Measurements from ENCODE around the gene LDLRAD3. TPM values are rescaled to one million over a fixed set of nuclear protein-coding genes. Genes with fewer than 3 reads are reported as not detected.

LDLRAD3 gene
- polyA plus RNA-seq, 1 of the 3 experiments (the other 2 are of a cell fraction): 10.6 TPM

DNA sequence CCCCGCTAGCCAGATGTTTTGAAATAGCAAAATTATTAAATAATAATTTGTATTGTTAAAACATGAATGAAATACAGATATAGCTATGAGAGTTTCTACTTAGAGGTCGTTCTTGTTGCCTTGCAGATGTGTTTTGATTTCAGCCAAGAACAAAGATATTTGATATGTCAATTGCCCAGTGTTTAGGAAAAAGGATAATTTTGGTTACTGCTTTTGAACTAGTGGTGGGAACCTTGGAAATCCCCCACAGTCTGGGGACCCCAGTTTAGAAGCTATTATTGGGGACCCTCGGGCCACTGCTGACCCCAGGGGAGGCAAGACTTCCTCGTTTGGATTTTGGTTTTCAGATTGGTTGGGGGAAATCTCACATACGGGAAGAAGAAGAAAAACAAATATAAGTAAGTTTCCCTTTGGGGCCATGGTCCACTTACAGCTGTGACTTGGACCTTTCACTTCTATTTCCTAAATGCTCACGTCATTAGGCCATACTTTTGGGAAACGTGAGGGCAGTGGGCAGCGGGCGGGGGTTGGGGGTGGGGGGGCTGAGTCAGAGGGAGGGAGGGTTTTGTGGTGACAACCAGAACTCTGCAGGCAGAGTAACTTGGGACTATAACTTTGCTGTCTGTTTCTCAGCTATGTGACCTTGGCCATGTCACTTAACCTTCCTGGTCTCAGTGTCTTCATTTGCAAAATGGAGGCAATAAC is 37.0 kb downstream of the LDLRAD3 start:
- H3K4me3 ChIP-seq (ENCODE audit: low read depth in 2 of 2, low read length in 1 of 2): no peak overlapping the region
- 86% methylated on average over 9 of the region's 9 CpGs for WGBS (ENCODE audit: low lambda C conversion rate)
- H4K20me1 ChIP-seq (ENCODE audit: insufficient read depth): no peaks in the 10 kb centered on the region; the same call in 1 of the 2 replicates
- no peaks in the 10 kb centered on the region for H3K9me2 ChIP-seq
- H3K4me2 ChIP-seq: no peak overlapping the region
- H3K79me2 ChIP-seq (ENCODE audit: insufficient read depth): peaks cover 37% of the 10 kb centered on the region; the same call in 1 of the 2 replicates
- DNase-seq: no peak
- H2AFZ ChIP-seq (ENCODE audit: low read depth): no peak overlapping the region
- H3K4me1 ChIP-seq (ENCODE audit: control insufficient read depth in 1 of 2, insufficient read depth in 2 of 2, low read depth in 1 of 2, low read length in 1 of 2): peaks cover 0 to 4% of the 10 kb centered on the region in 2 experiments; a peak in 1 of 4 replicates
- TF ChIP-seq SMC3 (IDR thresholded peaks at IDR 0.05; ENCODE audit: low read depth, low read length) (no peak), RCOR1 (IDR thresholded peaks at IDR 0.05; ENCODE audit: low read length) (no peak), SIN3A (IDR thresholded peaks at IDR 0.05; ENCODE audit: borderline replicate concordance, low read depth, low read length) (no peak), EZH2phosphoT487 (IDR thresholded peaks at IDR 0.05; ENCODE audit: borderline replicate concordance, low read depth) (no peak), FOSL2 (IDR thresholded peaks at IDR 0.05; ENCODE audit: borderline replicate concordance, low read depth) (no peak), GATA2 (CRISPR knock-in tag; IDR thresholded peaks at IDR 0.05) (no peak), RFX5 (IDR thresholded peaks at IDR 0.05; ENCODE audit: low read length) (no peak), YY1 (IDR thresholded peaks at IDR 0.05; ENCODE audit: low read depth) (no peak), FOXM1 (IDR thresholded peaks at IDR 0.05; ENCODE audit: low read depth) (no peak), JUND (IDR thresholded peaks at IDR 0.05) (no peak), FOXJ3 (CRISPR knock-in tag; IDR thresholded peaks at IDR 0.05) (no peak)
- TF ChIP-seq, protein P1, sequence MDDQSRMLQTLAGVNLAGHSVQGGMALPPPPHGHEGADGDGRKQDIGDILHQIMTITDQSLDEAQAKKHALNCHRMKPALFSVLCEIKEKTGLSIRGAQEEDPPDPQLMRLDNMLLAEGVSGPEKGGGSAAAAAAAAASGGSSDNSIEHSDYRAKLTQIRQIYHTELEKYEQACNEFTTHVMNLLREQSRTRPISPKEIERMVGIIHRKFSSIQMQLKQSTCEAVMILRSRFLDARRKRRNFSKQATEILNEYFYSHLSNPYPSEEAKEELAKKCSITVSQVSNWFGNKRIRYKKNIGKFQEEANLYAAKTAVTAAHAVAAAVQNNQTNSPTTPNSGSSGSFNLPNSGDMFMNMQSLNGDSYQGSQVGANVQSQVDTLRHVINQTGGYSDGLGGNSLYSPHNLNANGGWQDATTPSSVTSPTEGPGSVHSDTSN (IDR thresholded peaks at IDR 0.05): no peak
- TF ChIP-seq, protein P2, sequence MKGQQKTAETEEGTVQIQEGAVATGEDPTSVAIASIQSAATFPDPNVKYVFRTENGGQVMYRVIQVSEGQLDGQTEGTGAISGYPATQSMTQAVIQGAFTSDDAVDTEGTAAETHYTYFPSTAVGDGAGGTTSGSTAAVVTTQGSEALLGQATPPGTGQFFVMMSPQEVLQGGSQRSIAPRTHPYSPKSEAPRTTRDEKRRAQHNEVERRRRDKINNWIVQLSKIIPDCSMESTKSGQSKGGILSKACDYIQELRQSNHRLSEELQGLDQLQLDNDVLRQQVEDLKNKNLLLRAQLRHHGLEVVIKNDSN (IDR thresholded peaks at IDR 0.05; ENCODE audit: borderline replicate concordance, low read depth): no peak
- TF ChIP-seq, protein P3, sequence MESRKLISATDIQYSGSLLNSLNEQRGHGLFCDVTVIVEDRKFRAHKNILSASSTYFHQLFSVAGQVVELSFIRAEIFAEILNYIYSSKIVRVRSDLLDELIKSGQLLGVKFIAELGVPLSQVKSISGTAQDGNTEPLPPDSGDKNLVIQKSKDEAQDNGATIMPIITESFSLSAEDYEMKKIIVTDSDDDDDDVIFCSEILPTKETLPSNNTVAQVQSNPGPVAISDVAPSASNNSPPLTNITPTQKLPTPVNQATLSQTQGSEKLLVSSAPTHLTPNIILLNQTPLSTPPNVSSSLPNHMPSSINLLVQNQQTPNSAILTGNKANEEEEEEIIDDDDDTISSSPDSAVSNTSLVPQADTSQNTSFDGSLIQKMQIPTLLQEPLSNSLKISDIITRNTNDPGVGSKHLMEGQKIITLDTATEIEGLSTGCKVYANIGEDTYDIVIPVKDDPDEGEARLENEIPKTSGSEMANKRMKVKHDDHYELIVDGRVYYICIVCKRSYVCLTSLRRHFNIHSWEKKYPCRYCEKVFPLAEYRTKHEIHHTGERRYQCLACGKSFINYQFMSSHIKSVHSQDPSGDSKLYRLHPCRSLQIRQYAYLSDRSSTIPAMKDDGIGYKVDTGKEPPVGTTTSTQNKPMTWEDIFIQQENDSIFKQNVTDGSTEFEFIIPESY (IDR thresholded peaks at IDR 0.05; ENCODE audit: borderline replicate concordance, low read depth): no peak
- TF ChIP-seq, protein P4, sequence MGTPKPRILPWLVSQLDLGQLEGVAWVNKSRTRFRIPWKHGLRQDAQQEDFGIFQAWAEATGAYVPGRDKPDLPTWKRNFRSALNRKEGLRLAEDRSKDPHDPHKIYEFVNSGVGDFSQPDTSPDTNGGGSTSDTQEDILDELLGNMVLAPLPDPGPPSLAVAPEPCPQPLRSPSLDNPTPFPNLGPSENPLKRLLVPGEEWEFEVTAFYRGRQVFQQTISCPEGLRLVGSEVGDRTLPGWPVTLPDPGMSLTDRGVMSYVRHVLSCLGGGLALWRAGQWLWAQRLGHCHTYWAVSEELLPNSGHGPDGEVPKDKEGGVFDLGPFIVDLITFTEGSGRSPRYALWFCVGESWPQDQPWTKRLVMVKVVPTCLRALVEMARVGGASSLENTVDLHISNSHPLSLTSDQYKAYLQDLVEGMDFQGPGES (IDR thresholded peaks at IDR 0.05; ENCODE audit: low read depth, low read length): no peak
- no peak overlapping the region for H3K9ac ChIP-seq
- no peaks in the 10 kb centered on the region for H3K27me3 ChIP-seq (ENCODE audit: insufficient read depth)
- H3K27ac ChIP-seq (ENCODE audit: low read depth in 2 of 2, low read length in 1 of 2): no peak overlapping the region
- H3F3A ChIP-seq (replicated peaks; ENCODE audit: insufficient read depth): no peaks in the 10 kb centered on the region
- H3K36me3 ChIP-seq (replicated peaks in 1 of 2; ENCODE audit: control insufficient read depth in 1 of 2, insufficient read depth in 2 of 2, low read length in 1 of 2): no peaks in the 10 kb centered on the region
- ChIA-PET POLR2A (no interaction called here), CTCF (interaction anchor here (0.9 kb wide), 2 partner anchors 11 to 14 kb away, joined by 3 read pairs; no protein-coding TSS in a partner anchor)
- H3K9me3 ChIP-seq: no peaks in the 10 kb centered on the region

All from SK-N-SH (cell line).